GM23338 (cell line): ENCODE data around the gene TRMT11. TPM values are rescaled to one million over a fixed set of nuclear protein-coding genes. Genes with fewer than 3 reads are reported as not detected.
A peak's percentile ranks its signal among the peaks of the same experiment; 100 is the strongest.

Experiments used
- ATAC-seq: fragments of 200-7000 bp; cut with Tn5 transposase; 3 replicates; pipeline ENCODE4 v1.9.1; 2020
- DNase-seq: peaks from one replicate; pipeline ENCODE4 v3.0.0-alpha.2; 2015; ENCODE audit warnings: low spot score
- H2AFZ ChIP-seq: fragments of 200-600 bp; sonication (generic); 2 replicates; pipeline ENCODE4 v1.8.0; 2016; ENCODE audit warnings: antibody characterized with exemption, mild to moderate bottlenecking, moderate library complexity
- H3F3A ChIP-seq: fragments of 200-600 bp; sonication (generic); replicated peaks from 2 replicates; pipeline ENCODE4 v1.8.0; 2017; ENCODE audit warnings: antibody characterized with exemption, mixed run types, low read depth
- H3K27ac ChIP-seq: fragments of 200-600 bp; sonication (generic); 2 replicates; pipeline ENCODE4 v1.6.1; 2016; ENCODE audit warnings: low read depth
- H3K27me3 ChIP-seq: fragments of 200-600 bp; sonication (generic); 2 replicates; pipeline ENCODE4 v1.8.0; 2016; ENCODE audit warnings: mild to moderate bottlenecking, mixed run types, moderate library complexity; ENCODE audit not compliant: insufficient read depth
- H3K36me3 ChIP-seq: fragments of 200-600 bp; sonication (generic); 2 replicates; pipeline ENCODE4 v1.8.0; 2016; ENCODE audit warnings: mild to moderate bottlenecking; ENCODE audit not compliant: insufficient read depth
- H3K4me1 ChIP-seq: fragments of 200-600 bp; sonication (generic); 2 replicates; pipeline ENCODE4 v1.8.0; 2016; ENCODE audit warnings: mild to moderate bottlenecking, moderate library complexity; ENCODE audit not compliant: insufficient read depth
- H3K4me2 ChIP-seq: fragments of 200-600 bp; sonication (generic); 2 replicates; pipeline ENCODE4 v1.7.1; 2017; ENCODE audit warnings: mixed run types
- H3K4me3 ChIP-seq: fragments of 200-600 bp; sonication (generic); 2 replicates; pipeline ENCODE4 v1.6.1; 2016; ENCODE audit warnings: mixed run types
- H3K79me2 ChIP-seq: fragments of 200-600 bp; sonication (generic); replicated peaks from 2 replicates; pipeline ENCODE4 v1.8.0; 2017; ENCODE audit warnings: mild to moderate bottlenecking; ENCODE audit not compliant: insufficient read depth
- H3K9me2 ChIP-seq: fragments of 200-600 bp; sonication (generic); 2 replicates; pipeline ENCODE4 v1.8.0; 2017; ENCODE audit not compliant: insufficient read depth
- H4K20me1 ChIP-seq: fragments of 200-600 bp; sonication (generic); replicated peaks from 2 replicates; pipeline ENCODE4 v1.8.0; 2017; ENCODE audit warnings: mild to moderate bottlenecking; ENCODE audit not compliant: insufficient read depth
- H3K27ac Mint-ChIP-seq: 2 replicates; pipeline ENCODE4 v1.8.0; 2020; ENCODE audit warnings: inconsistent platforms, mild to moderate bottlenecking, moderate library complexity, mixed read lengths
- H3K27me3 Mint-ChIP-seq: 3 replicates; pipeline ENCODE4 v1.8.0; 2022; ENCODE audit warnings: low read depth, mild to moderate bottlenecking, moderate library complexity, mixed read lengths, inconsistent platforms; ENCODE audit not compliant: insufficient read depth, poor library complexity
- H3K36me3 Mint-ChIP-seq: 3 replicates; pipeline ENCODE4 v1.8.0; 2021; ENCODE audit warnings: low read depth, mild to moderate bottlenecking, inconsistent platforms, moderate library complexity, mixed read lengths
- H3K4me1 Mint-ChIP-seq: 3 replicates; pipeline ENCODE4 v1.8.0; 2020; ENCODE audit warnings: mild to moderate bottlenecking, inconsistent platforms, mixed read lengths
- H3K4me3 Mint-ChIP-seq: 3 replicates; pipeline ENCODE4 v1.8.0; 2021; ENCODE audit warnings: moderate library complexity, mild to moderate bottlenecking, inconsistent platforms, mixed read lengths
- H3K9me3 Mint-ChIP-seq: 3 replicates; pipeline ENCODE4 v1.8.0; 2020; ENCODE audit warnings: moderate library complexity, mild to moderate bottlenecking, inconsistent platforms, mixed read lengths
- CREB1 ChIP-seq: fragments of 250-450 bp; sonication (Bioruptor Pico); IDR thresholded peaks from 2 replicates; pipeline ENCODE4 v1.5.0; 2020; ENCODE audit warnings: low read depth, mild to moderate bottlenecking, moderate library complexity
- ETS1 ChIP-seq: IDR thresholded peaks from 2 replicates; pipeline ENCODE4 v1.6.1; 2016; ENCODE audit warnings: antibody characterized with exemption
- EZH2phosphoT487 ChIP-seq: fragments of 200-600 bp; sonication (generic); IDR thresholded peaks from one replicate; pipeline ENCODE4 v1.8.1; 2018; ENCODE audit warnings: antibody characterized with exemption; ENCODE audit not compliant: unreplicated experiment
- NANOG ChIP-seq: IDR thresholded peaks from 2 replicates; pipeline ENCODE4 v1.6.1; 2016; ENCODE audit warnings: antibody characterized with exemption, borderline replicate concordance
- POLR2AphosphoS5 ChIP-seq: IDR thresholded peaks from 2 replicates; pipeline ENCODE4 v1.6.1; 2016; ENCODE audit warnings: antibody characterized with exemption, low read depth
- polyA plus RNA-seq: library from polyadenylated mRNA; unstranded; fragments of >200 nt; fragmentation: Nextera tagmentation; extraction: Ambion mirVana; gene quantifications from 2 replicates; pipeline ENCODE4 v1.2.1, GENCODE V29; 2016
- total RNA-seq: library from RNA; depleted of rRNA; stranded (reverse); fragments of >200 nt; shearing (Covaris generic); gene quantifications from 2 replicates; pipeline ENCODE4 v1.2.3, GENCODE V29; 2014
- TF ChIP-seq, protein P1 (sequence below): IDR thresholded peaks from one replicate; pipeline ENCODE4 v1.6.1; 2018; ENCODE audit warnings: antibody characterized with exemption; ENCODE audit not compliant: unreplicated experiment
- TF ChIP-seq, protein P2 (sequence below), 2 experiments: fragments of 200-600 bp in 1 of 2; sonication (generic) in 1 of 2; conservative IDR thresholded peaks; 2 replicates each; pipeline versions ENCODE4 v1.5.1 to v1.6.1; 2016 to 2017; ENCODE audit warnings: antibody characterized with exemption in 2 of 2, low read depth in 2 of 2, mild to moderate bottlenecking in 2 of 2, moderate library complexity in 1 of 2

TRMT11 gene
- total and polyA plus RNA-seq, 2 experiments from 2014 or later: 49.5 to 50.9 TPM

- Histone ChIP-seq H3K27me3 (no peaks in the 10 kb centered on the region), H4K20me1 (no peaks in the 10 kb centered on the region), H3K4me2 (peak within 1 kb of the TSS; percentile 77), H2AFZ (peak within 1 kb of the TSS; percentile 97), H3K79me2 (no peaks in the 10 kb centered on the region), H3K9me2 (no peaks in the 10 kb centered on the region), H3K36me3 (no peaks in the 10 kb centered on the region), H3F3A (no peaks in the 10 kb centered on the region), H3K27ac (peak within 1 kb of the TSS; percentile 65; the same call in 1 of the 2 replicates), H3K4me1 (peaks cover 10% of the 10 kb centered on the region), H3K4me3 (peak within 1 kb of the TSS; percentile 92)
- DNase-seq: peak; percentile 99
- peaks cover 3% of the 10 kb centered on the region for H3K27me3 Mint-ChIP-seq
- peaks cover 2% of the 10 kb centered on the region; the same call in 1 of the 3 replicates for H3K4me1 Mint-ChIP-seq
- peak within 1 kb of the TSS; percentile 56 for H3K27ac Mint-ChIP-seq
- ATAC-seq: peak; percentile 90
- TF ChIP-seq POLR2AphosphoS5 (peak; percentile 66), CREB1 (peak; percentile 98), ETS1 (peak; percentile 74), EZH2phosphoT487 (no peak), NANOG (0 out of 2 replicates have a peak, but pooled peaks have one; percentile 19)
- TF ChIP-seq, protein P1, sequence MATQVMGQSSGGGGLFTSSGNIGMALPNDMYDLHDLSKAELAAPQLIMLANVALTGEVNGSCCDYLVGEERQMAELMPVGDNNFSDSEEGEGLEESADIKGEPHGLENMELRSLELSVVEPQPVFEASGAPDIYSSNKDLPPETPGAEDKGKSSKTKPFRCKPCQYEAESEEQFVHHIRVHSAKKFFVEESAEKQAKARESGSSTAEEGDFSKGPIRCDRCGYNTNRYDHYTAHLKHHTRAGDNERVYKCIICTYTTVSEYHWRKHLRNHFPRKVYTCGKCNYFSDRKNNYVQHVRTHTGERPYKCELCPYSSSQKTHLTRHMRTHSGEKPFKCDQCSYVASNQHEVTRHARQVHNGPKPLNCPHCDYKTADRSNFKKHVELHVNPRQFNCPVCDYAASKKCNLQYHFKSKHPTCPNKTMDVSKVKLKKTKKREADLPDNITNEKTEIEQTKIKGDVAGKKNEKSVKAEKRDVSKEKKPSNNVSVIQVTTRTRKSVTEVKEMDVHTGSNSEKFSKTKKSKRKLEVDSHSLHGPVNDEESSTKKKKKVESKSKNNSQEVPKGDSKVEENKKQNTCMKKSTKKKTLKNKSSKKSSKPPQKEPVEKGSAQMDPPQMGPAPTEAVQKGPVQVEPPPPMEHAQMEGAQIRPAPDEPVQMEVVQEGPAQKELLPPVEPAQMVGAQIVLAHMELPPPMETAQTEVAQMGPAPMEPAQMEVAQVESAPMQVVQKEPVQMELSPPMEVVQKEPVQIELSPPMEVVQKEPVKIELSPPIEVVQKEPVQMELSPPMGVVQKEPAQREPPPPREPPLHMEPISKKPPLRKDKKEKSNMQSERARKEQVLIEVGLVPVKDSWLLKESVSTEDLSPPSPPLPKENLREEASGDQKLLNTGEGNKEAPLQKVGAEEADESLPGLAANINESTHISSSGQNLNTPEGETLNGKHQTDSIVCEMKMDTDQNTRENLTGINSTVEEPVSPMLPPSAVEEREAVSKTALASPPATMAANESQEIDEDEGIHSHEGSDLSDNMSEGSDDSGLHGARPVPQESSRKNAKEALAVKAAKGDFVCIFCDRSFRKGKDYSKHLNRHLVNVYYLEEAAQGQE: no peak
- TF ChIP-seq, protein P2, sequence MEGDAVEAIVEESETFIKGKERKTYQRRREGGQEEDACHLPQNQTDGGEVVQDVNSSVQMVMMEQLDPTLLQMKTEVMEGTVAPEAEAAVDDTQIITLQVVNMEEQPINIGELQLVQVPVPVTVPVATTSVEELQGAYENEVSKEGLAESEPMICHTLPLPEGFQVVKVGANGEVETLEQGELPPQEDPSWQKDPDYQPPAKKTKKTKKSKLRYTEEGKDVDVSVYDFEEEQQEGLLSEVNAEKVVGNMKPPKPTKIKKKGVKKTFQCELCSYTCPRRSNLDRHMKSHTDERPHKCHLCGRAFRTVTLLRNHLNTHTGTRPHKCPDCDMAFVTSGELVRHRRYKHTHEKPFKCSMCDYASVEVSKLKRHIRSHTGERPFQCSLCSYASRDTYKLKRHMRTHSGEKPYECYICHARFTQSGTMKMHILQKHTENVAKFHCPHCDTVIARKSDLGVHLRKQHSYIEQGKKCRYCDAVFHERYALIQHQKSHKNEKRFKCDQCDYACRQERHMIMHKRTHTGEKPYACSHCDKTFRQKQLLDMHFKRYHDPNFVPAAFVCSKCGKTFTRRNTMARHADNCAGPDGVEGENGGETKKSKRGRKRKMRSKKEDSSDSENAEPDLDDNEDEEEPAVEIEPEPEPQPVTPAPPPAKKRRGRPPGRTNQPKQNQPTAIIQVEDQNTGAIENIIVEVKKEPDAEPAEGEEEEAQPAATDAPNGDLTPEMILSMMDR (conservative IDR thresholded peaks at IDR 0.05; ENCODE audit: low read depth in 2 of 2): peak; percentile 91 to 96
- H3K4me3 Mint-ChIP-seq: no peak within 1 kb of the TSS; the same call in 2 of the 3 replicates
- peaks cover 5% of the 10 kb centered on the region; the same call in 2 of the 3 replicates for H3K36me3 Mint-ChIP-seq
- H3K9me3 Mint-ChIP-seq: peaks cover 13% of the 10 kb centered on the region
These were observed 29.6 kb upstream of the TRMT11 start, which contains the start of gene HINT3 for GRCh38 chr6:125956506-125957390. HINT3 (plus strand) TSS chr6:125956770; CDS start chr6:125956978, 208 bp downstream.
